HepG2 (cell line): ENCODE results near the gene CEP89.

Source experiments
- EP300 ChIP-seq, 3 experiments: sonication (generic) in 1 of 3; formaldehyde crosslinking in 1 of 3; IDR thresholded peaks; 2 replicates each; pipeline versions ENCODE4 v1.5.1 to v1.6.1; 2011 to 2020; ENCODE audit warnings: low read depth in 2 of 3, low read length in 2 of 3, borderline replicate concordance in 1 of 3, improper control_type of control experiment in 1 of 3, mild to moderate bottlenecking in 1 of 3, missing genetic modification reagents in 1 of 3, moderate library complexity in 1 of 3
- MYNN ChIP-seq: sonication (generic); formaldehyde crosslinking; IDR thresholded peaks from 2 replicates; pipeline ENCODE4 v1.4.0; 2020; ENCODE audit warnings: mild to moderate bottlenecking, low read depth, missing genetic modification reagents
- ZBTB39 ChIP-seq: sonication (generic); formaldehyde crosslinking; IDR thresholded peaks from 2 replicates; pipeline ENCODE4 v1.5.0; 2020; ENCODE audit warnings: missing genetic modification reagents

GRCh38 chr19:32869966-32870573 is 101.7 kb downstream of the CEP89 start:
- TF ChIP-seq MYNN (CRISPR knock-in tag) (no peak), ZBTB39 (no peak), EP300 (IDR thresholded peaks at IDR 0.05; ENCODE audit: low read depth in 2 of 2, low read length in 2 of 2) (no peak), EP300 (CRISPR knock-in tag; IDR thresholded peaks at IDR 0.05; ENCODE audit: borderline replicate concordance) (no peak)
